ENCODE measurements around the gene KLF3. TPM values are rescaled to one million over a fixed set of nuclear protein-coding genes. Genes with fewer than 3 reads are reported as not detected.
A peak's percentile ranks its signal among the peaks of the same experiment; 100 is the strongest.

Gene KLF3
- total and polyA plus RNA-seq, 2 experiments from 2014 or later, result 15.0 to 16.5 TPM

- H3K9me2 ChIP-seq (ENCODE audit: insufficient read depth), result no peaks in the 10 kb centered on the region
- H3K36me3 ChIP-seq (ENCODE audit: insufficient read depth), result no peaks in the 10 kb centered on the region
- DNase-seq (ENCODE audit: low spot score) (no peak), ATAC-seq (no peak)
- Mint-ChIP-seq H3K27ac (peak overlapping the region; percentile 45), H3K27me3 (ENCODE audit: insufficient read depth, low read depth, poor library complexity) (peaks cover 16% of the 10 kb centered on the region), H3K4me3 (peak overlapping the region; percentile 7; the same call in 1 of the 3 replicates), H3K9me3 (peaks cover 2% of the 10 kb centered on the region; the same call in 1 of the 3 replicates), H3K4me1 (peaks cover 90% of the 10 kb centered on the region), H3K36me3 (ENCODE audit: low read depth) (peaks cover 13% of the 10 kb centered on the region)
- peak overlapping the region; percentile 70 for H3K4me2 ChIP-seq
- H3F3A ChIP-seq (replicated peaks; ENCODE audit: low read depth), result 0 out of 2 replicates have a peak, but pooled peaks cover 3% of the 10 kb centered on the region
- peaks cover 72% of the 10 kb centered on the region for H3K4me1 ChIP-seq (ENCODE audit: insufficient read depth)
- no peak for TF ChIP-seq NANOG (IDR thresholded peaks at IDR 0.05; ENCODE audit: borderline replicate concordance)
- no peak overlapping the region for H3K4me3 ChIP-seq
- H3K79me2 ChIP-seq (replicated peaks; ENCODE audit: insufficient read depth), result peaks cover 82% of the 10 kb centered on the region
- H3K27ac ChIP-seq (ENCODE audit: low read depth), result 0 out of 2 replicates have a peak overlapping the region, but pooled peaks have one; percentile 15
- H2AFZ ChIP-seq, result no peak overlapping the region
- no peaks in the 10 kb centered on the region for H4K20me1 ChIP-seq (replicated peaks; ENCODE audit: insufficient read depth)
- H3K27me3 ChIP-seq (ENCODE audit: insufficient read depth), result peaks cover 11% of the 10 kb centered on the region
Measured at GRCh38 chr4:38669208-38669607, 5.2 kb downstream of the KLF3 start.

GRCh38 chr4:38670109-38670901, 6.3 kb downstream of the KLF3 start:
- Mint-ChIP-seq H3K27me3 (ENCODE audit: insufficient read depth, low read depth, poor library complexity) (peaks cover 13% of the 10 kb centered on the region), H3K36me3 (ENCODE audit: low read depth) (peaks cover 10% of the 10 kb centered on the region), H3K4me1 (peaks cover 96% of the 10 kb centered on the region), H3K9me3 (no peaks in the 10 kb centered on the region; the same call in 2 of the 3 replicates), H3K4me3 (peak overlapping the region; percentile 26; the same call in 2 of the 3 replicates), H3K27ac (peak overlapping the region; percentile 71)
- H3K9me2 ChIP-seq (ENCODE audit: insufficient read depth), result no peaks in the 10 kb centered on the region
- DNase-seq (ENCODE audit: low spot score) (peak; percentile 54), ATAC-seq (peak; percentile 7; the same call in 2 of the 3 replicates)
- H3K79me2 ChIP-seq (replicated peaks; ENCODE audit: insufficient read depth), result peaks cover 89% of the 10 kb centered on the region
- no peak overlapping the region for H3K4me3 ChIP-seq
- no peak overlapping the region for H3K27ac ChIP-seq (ENCODE audit: low read depth)
- peak overlapping the region; percentile 2 for H3K4me2 ChIP-seq
- TF ChIP-seq ETS1 (IDR thresholded peaks at IDR 0.05), result no peak
- peak; percentile 32 to 46 for TF ChIP-seq CTCF (conservative IDR thresholded peaks at IDR 0.05; ENCODE audit: low read depth in 2 of 2)
- peaks cover 82% of the 10 kb centered on the region for H3K4me1 ChIP-seq (ENCODE audit: insufficient read depth)
- no peaks in the 10 kb centered on the region for H3K36me3 ChIP-seq (ENCODE audit: insufficient read depth)
- no peak overlapping the region for H2AFZ ChIP-seq
- no peaks in the 10 kb centered on the region for H4K20me1 ChIP-seq (replicated peaks; ENCODE audit: insufficient read depth)
- peaks cover 10% of the 10 kb centered on the region for H3K27me3 ChIP-seq (ENCODE audit: insufficient read depth)
- 0 out of 2 replicates have a peak, but pooled peaks cover 3% of the 10 kb centered on the region for H3F3A ChIP-seq (replicated peaks; ENCODE audit: low read depth)

GRCh38 chr4:38670939-38671591, 7.1 kb downstream of the KLF3 start:
- Mint-ChIP-seq H3K9me3 (no peaks in the 10 kb centered on the region), H3K27me3 (ENCODE audit: insufficient read depth, low read depth, poor library complexity) (peaks cover 14% of the 10 kb centered on the region), H3K4me3 (no peak overlapping the region; the same call in 2 of the 3 replicates), H3K36me3 (ENCODE audit: low read depth) (peaks cover 6% of the 10 kb centered on the region; the same call in 2 of the 3 replicates), H3K27ac (peak overlapping the region; percentile 49; the same call in 1 of the 2 replicates), H3K4me1 (peaks cover 93% of the 10 kb centered on the region)
- Histone ChIP-seq H3K4me1 (ENCODE audit: insufficient read depth) (peaks cover 75% of the 10 kb centered on the region), H2AFZ (no peak overlapping the region), H3K4me2 (no peak overlapping the region; the same call in 1 of the 2 replicates), H3K4me3 (no peak overlapping the region), H3K36me3 (ENCODE audit: insufficient read depth) (no peaks in the 10 kb centered on the region), H3K27me3 (ENCODE audit: insufficient read depth) (peaks cover 2% of the 10 kb centered on the region; the same call in 1 of the 2 replicates), H4K20me1 (replicated peaks; ENCODE audit: insufficient read depth) (no peaks in the 10 kb centered on the region; the same call in 1 of the 2 replicates), H3F3A (replicated peaks; ENCODE audit: low read depth) (0 out of 2 replicates have a peak, but pooled peaks cover 3% of the 10 kb centered on the region), H3K9me2 (ENCODE audit: insufficient read depth) (no peaks in the 10 kb centered on the region), H3K27ac (ENCODE audit: low read depth) (no peak overlapping the region), H3K79me2 (replicated peaks; ENCODE audit: insufficient read depth) (peaks cover 87% of the 10 kb centered on the region)
- ATAC-seq (no peak), DNase-seq (ENCODE audit: low spot score) (no peak)
- TF ChIP-seq EZH2phosphoT487 (IDR thresholded peaks at IDR 0.05; ENCODE audit: unreplicated experiment) (no peak), STAT1 (IDR thresholded peaks at IDR 0.05; ENCODE audit: unreplicated experiment) (no peak), NANOG (IDR thresholded peaks at IDR 0.05; ENCODE audit: borderline replicate concordance) (no peak), CTCF (conservative IDR thresholded peaks at IDR 0.05; ENCODE audit: low read depth in 2 of 2) (no peak), ETS1 (IDR thresholded peaks at IDR 0.05) (no peak), EZH2 (IDR thresholded peaks at IDR 0.05; ENCODE audit: low read depth, unreplicated experiment) (no peak)
